Astrocyte (in vitro differentiated cells and primary cell): ENCODE data around the gene UGT2A2. TPM values are rescaled to one million over a fixed set of nuclear protein-coding genes. Genes with fewer than 3 reads are reported as not detected.

Source experiments
- DNase-seq: peaks from one replicate; pipeline ENCODE4 v3.0.0-alpha.2; 2010; ENCODE audit warnings: low read depth
- FAIRE-seq: peaks from 2 replicates; lab custom pipeline; 2011; peaks lifted over from hg19 to GRCh38; lab: Jason Lieb, UNC
- H2AFZ ChIP-seq: 2 replicates; pipeline ENCODE4 v1.6.0; 2012; ENCODE audit warnings: low read depth, low read length, inconsistent platforms
- H3K27ac ChIP-seq: 2 replicates; pipeline ENCODE4 v1.5.1; 2011; ENCODE audit warnings: low read depth, low read length, inconsistent platforms
- H3K27me3 ChIP-seq: 2 replicates; pipeline ENCODE4 v1.6.0; 2011; ENCODE audit warnings: low read length, inconsistent platforms; ENCODE audit not compliant: insufficient read depth
- H3K36me3 ChIP-seq: 2 replicates; pipeline ENCODE4 v1.5.1; 2011; ENCODE audit warnings: low read length, inconsistent platforms; ENCODE audit not compliant: insufficient read depth
- H3K4me1 ChIP-seq: 2 replicates; pipeline ENCODE4 v1.5.1; 2011; ENCODE audit warnings: low read length, inconsistent platforms; ENCODE audit not compliant: insufficient read depth
- H3K4me2 ChIP-seq: 2 replicates; pipeline ENCODE4 v1.6.0; 2012; ENCODE audit warnings: low read length, inconsistent platforms
- H3K4me3 ChIP-seq: 2 replicates; pipeline ENCODE4 v1.5.1; 2011; ENCODE audit warnings: low read depth, mild to moderate bottlenecking, low read length, inconsistent platforms; ENCODE audit not compliant: insufficient read depth
- H3K79me2 ChIP-seq: 2 replicates; pipeline ENCODE4 v1.6.0; 2012; ENCODE audit warnings: mild to moderate bottlenecking, low read length, inconsistent platforms; ENCODE audit not compliant: insufficient read depth
- H3K9ac ChIP-seq: 2 replicates; pipeline ENCODE4 v1.6.0; 2012; ENCODE audit warnings: mild to moderate bottlenecking, low read length, inconsistent platforms
- H3K9me3 ChIP-seq: 2 replicates; pipeline ENCODE4 v1.5.1; 2012; ENCODE audit warnings: low read depth, mild to moderate bottlenecking, low read length, inconsistent platforms; ENCODE audit not compliant: insufficient read depth
- H4K20me1 ChIP-seq: 2 replicates; pipeline ENCODE4 v1.6.0; 2012; ENCODE audit warnings: low read length, inconsistent platforms; ENCODE audit not compliant: insufficient read depth
- H3K27ac Mint-ChIP-seq: one replicate; pipeline ENCODE4 v1.8.0; 2021; ENCODE audit warnings: mild to moderate bottlenecking, mixed read lengths; ENCODE audit not compliant: unreplicated experiment
- H3K27me3 Mint-ChIP-seq: one replicate; pipeline ENCODE4 v1.8.0; 2021; ENCODE audit warnings: low read depth, mixed read lengths; ENCODE audit not compliant: unreplicated experiment
- H3K36me3 Mint-ChIP-seq: one replicate; pipeline ENCODE4 v1.8.0; 2021; ENCODE audit warnings: low read depth, mixed read lengths; ENCODE audit not compliant: unreplicated experiment
- H3K4me1 Mint-ChIP-seq: one replicate; pipeline ENCODE4 v1.8.0; 2021; ENCODE audit warnings: low read depth, mixed read lengths; ENCODE audit not compliant: unreplicated experiment
- H3K4me3 Mint-ChIP-seq: one replicate; pipeline ENCODE4 v1.8.0; 2021; ENCODE audit warnings: mild to moderate bottlenecking, moderate library complexity, mixed read lengths; ENCODE audit not compliant: unreplicated experiment
- H3K9me3 Mint-ChIP-seq: one replicate; pipeline ENCODE4 v1.8.0; 2021; ENCODE audit warnings: mild to moderate bottlenecking, mixed read lengths; ENCODE audit not compliant: unreplicated experiment
- EZH2 ChIP-seq: IDR thresholded peaks from 2 replicates; pipeline ENCODE4 v1.6.1; 2012; ENCODE audit warnings: mild to moderate bottlenecking, low read length, inconsistent platforms; ENCODE audit not compliant: insufficient read depth
- total RNA-seq: library from RNA; stranded (reverse); gene quantifications from 2 replicates; pipeline ENCODE4 v1.2.1, GENCODE V29; 2021
- TF ChIP-seq, protein P1 (sequence below): IDR thresholded peaks from 2 replicates; pipeline ENCODE4 v1.5.1; 2011; ENCODE audit warnings: low read depth, mild to moderate bottlenecking, inconsistent platforms, low read length, moderate library complexity; ENCODE audit not compliant: insufficient read depth

The UGT2A2 gene
- total RNA-seq, 1 donor from 2014 or later: not detected

GRCh38 chr4:69649207-69649606, 9.8 kb upstream of the UGT2A2 start:
- Histone ChIP-seq H3K36me3 (no peaks in the 10 kb centered on the region), H3K4me1 (no peaks in the 10 kb centered on the region), H3K27ac (no peak overlapping the region), H3K9ac (no peak overlapping the region), H2AFZ (no peak overlapping the region), H3K9me3 (no peaks in the 10 kb centered on the region), H3K4me2 (no peak overlapping the region), H4K20me1 (no peaks in the 10 kb centered on the region), H3K4me3 (no peak overlapping the region), H3K79me2 (no peaks in the 10 kb centered on the region), H3K27me3 (no peaks in the 10 kb centered on the region)
- H3K4me1 Mint-ChIP-seq: peaks cover 8% of the 10 kb centered on the region
- FAIRE-seq (no peak), DNase-seq (no peak)
- H3K27ac Mint-ChIP-seq: no peak overlapping the region
- no peak overlapping the region for H3K4me3 Mint-ChIP-seq
- H3K9me3 Mint-ChIP-seq: no peaks in the 10 kb centered on the region
- H3K36me3 Mint-ChIP-seq: no peaks in the 10 kb centered on the region
- no peaks in the 10 kb centered on the region for H3K27me3 Mint-ChIP-seq
- no peak for TF ChIP-seq EZH2
- TF ChIP-seq, protein P1, sequence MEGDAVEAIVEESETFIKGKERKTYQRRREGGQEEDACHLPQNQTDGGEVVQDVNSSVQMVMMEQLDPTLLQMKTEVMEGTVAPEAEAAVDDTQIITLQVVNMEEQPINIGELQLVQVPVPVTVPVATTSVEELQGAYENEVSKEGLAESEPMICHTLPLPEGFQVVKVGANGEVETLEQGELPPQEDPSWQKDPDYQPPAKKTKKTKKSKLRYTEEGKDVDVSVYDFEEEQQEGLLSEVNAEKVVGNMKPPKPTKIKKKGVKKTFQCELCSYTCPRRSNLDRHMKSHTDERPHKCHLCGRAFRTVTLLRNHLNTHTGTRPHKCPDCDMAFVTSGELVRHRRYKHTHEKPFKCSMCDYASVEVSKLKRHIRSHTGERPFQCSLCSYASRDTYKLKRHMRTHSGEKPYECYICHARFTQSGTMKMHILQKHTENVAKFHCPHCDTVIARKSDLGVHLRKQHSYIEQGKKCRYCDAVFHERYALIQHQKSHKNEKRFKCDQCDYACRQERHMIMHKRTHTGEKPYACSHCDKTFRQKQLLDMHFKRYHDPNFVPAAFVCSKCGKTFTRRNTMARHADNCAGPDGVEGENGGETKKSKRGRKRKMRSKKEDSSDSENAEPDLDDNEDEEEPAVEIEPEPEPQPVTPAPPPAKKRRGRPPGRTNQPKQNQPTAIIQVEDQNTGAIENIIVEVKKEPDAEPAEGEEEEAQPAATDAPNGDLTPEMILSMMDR: no peak

DNA sequence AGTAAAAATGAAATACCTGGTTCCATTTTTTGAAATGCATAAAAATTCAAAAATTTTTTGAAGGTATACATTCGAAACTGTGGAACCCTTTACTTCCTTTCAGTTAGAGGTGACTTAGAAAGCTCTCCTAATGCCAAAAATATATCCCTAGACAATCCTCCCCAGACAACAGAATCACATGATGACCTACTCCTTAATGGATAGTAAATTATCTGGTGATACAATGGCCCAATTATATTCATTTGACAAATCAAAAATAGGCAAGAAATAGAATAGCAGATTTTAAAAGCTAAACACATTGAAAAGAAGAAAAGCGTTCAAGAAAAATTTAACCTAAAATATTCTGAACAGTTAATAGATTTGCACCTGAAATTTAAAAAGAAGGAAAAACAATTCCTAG, 3.5 kb upstream of the UGT2A2 start:
- no peak for DNase-seq

DNA sequence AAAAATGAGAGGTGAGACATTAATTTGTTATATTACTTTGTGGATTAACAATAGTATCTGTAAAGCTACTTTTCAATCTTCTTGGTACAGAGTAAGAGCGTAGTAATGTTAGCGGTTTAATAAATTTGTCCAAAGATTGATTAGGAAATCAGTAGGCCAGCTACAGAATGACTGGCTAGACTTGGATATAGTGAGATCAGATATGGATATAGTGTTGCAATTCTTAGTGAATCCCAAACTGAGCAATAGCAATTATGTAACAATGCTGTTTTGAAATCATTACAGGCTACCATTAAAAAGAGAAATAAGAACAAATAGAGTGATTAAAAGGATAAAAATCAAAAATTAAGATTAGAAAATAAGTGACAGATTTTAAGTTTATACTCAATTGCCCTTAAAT, 847 bp upstream of the UGT2A2 start:
- H3K4me3 ChIP-seq: no peak overlapping the region
- FAIRE-seq: no peak
- H4K20me1 ChIP-seq: no peaks in the 10 kb centered on the region
- no peak overlapping the region for H3K4me2 ChIP-seq
- H3K27me3 ChIP-seq: no peaks in the 10 kb centered on the region
- Mint-ChIP-seq H3K36me3 (no peaks in the 10 kb centered on the region), H3K27ac (no peak overlapping the region), H3K9me3 (no peaks in the 10 kb centered on the region), H3K4me1 (no peaks in the 10 kb centered on the region), H3K4me3 (no peak overlapping the region), H3K27me3 (no peaks in the 10 kb centered on the region)
- H3K79me2 ChIP-seq: no peaks in the 10 kb centered on the region
- H3K4me1 ChIP-seq: no peaks in the 10 kb centered on the region
- no peaks in the 10 kb centered on the region for H3K36me3 ChIP-seq
- no peak for DNase-seq
- TF ChIP-seq EZH2: no peak
- TF ChIP-seq, protein P1: no peak
- no peak overlapping the region for H2AFZ ChIP-seq
- no peak overlapping the region for H3K27ac ChIP-seq
- H3K9ac ChIP-seq: no peak overlapping the region
- H3K9me3 ChIP-seq: no peaks in the 10 kb centered on the region

More for the DNA sequence above, 3.5 kb upstream of the UGT2A2 start:
- Mint-ChIP-seq H3K27me3 (no peaks in the 10 kb centered on the region), H3K4me1 (no peaks in the 10 kb centered on the region), H3K36me3 (no peaks in the 10 kb centered on the region), H3K27ac (no peak overlapping the region), H3K4me3 (no peak overlapping the region), H3K9me3 (no peaks in the 10 kb centered on the region)
- no peaks in the 10 kb centered on the region for H3K36me3 ChIP-seq
- H3K79me2 ChIP-seq: no peaks in the 10 kb centered on the region
- no peak overlapping the region for H3K4me2 ChIP-seq
- no peak overlapping the region for H3K9ac ChIP-seq
- no peaks in the 10 kb centered on the region for H4K20me1 ChIP-seq
- FAIRE-seq: no peak
- no peak overlapping the region for H3K27ac ChIP-seq
- no peaks in the 10 kb centered on the region for H3K9me3 ChIP-seq
- TF ChIP-seq, protein P1: no peak
- TF ChIP-seq EZH2: no peak
- H3K27me3 ChIP-seq: no peaks in the 10 kb centered on the region
- H3K4me3 ChIP-seq: no peak overlapping the region
- no peaks in the 10 kb centered on the region for H3K4me1 ChIP-seq
- no peak overlapping the region for H2AFZ ChIP-seq
